Caco-2 (cell line): ENCODE data around the gene TCHHL1. TPM values are rescaled to one million over a fixed set of nuclear protein-coding genes. Genes with fewer than 3 reads are reported as not detected.

Experiments
- BruUV-seq: library from RNA; stranded (reverse); fragments of 400-500 nt; replicated peaks from 2 replicates; lab custom pipeline; 2021; lab: Mats Ljungman, UMichigan
- CTCF ChIA-PET: fragments of 300-600 bp; sonication (Branson Sonifier 250); formaldehyde crosslinking; loops from one replicate; lab custom pipeline; 2022; ENCODE audit warnings: antibody characterized with exemption; lab: Charles Lee
- POLR2A ChIA-PET: fragments of 300-600 bp; sonication (Branson Sonifier 250); formaldehyde crosslinking; loops from one replicate; lab custom pipeline; 2022; ENCODE audit warnings: antibody characterized with exemption; lab: Charles Lee
- DNase-seq, 2 experiments: peaks; one replicate each; pipeline versions ENCODE4 v3.0.0 to v3.0.0-alpha.2; 2020 to 2022
- H3K27me3 ChIP-seq: replicated peaks from 2 replicates; pipeline ENCODE4 v1.6.0; 2011; ENCODE audit warnings: low read length; ENCODE audit not compliant: control insufficient read depth, insufficient read depth
- H3K36me3 ChIP-seq: 2 replicates; pipeline ENCODE4 v1.5.1; 2011; ENCODE audit warnings: low read length; ENCODE audit not compliant: control insufficient read depth, insufficient read depth
- H3K4me1 ChIP-seq: fragments of 250-450 bp; sonication (Bioruptor Pico); 2 replicates; pipeline ENCODE4 v1.5.1; 2020; ENCODE audit warnings: mild to moderate bottlenecking
- H3K4me3 ChIP-seq: 2 replicates; pipeline ENCODE4 v1.5.1; 2011; ENCODE audit warnings: low read depth, mild to moderate bottlenecking, control low read depth, low read length
- H3K9me3 ChIP-seq: fragments of 250-450 bp; sonication (Bioruptor Pico); 2 replicates; pipeline ENCODE4 v1.5.1; 2020; ENCODE audit warnings: mild to moderate bottlenecking, moderate library complexity
- H3K27ac Mint-ChIP-seq: one replicate; pipeline ENCODE4 v1.8.0; 2022; ENCODE audit warnings: mixed read lengths; ENCODE audit not compliant: unreplicated experiment
- H3K27me3 Mint-ChIP-seq: one replicate; pipeline ENCODE4 v1.8.0; 2022; ENCODE audit warnings: mixed read lengths; ENCODE audit not compliant: insufficient read depth, unreplicated experiment
- H3K36me3 Mint-ChIP-seq: one replicate; pipeline ENCODE4 v1.8.0; 2022; ENCODE audit warnings: mild to moderate bottlenecking, mixed read lengths; ENCODE audit not compliant: insufficient read depth, unreplicated experiment
- H3K4me1 Mint-ChIP-seq: one replicate; pipeline ENCODE4 v1.8.0; 2022; ENCODE audit warnings: low read depth, mixed read lengths; ENCODE audit not compliant: unreplicated experiment
- H3K4me3 Mint-ChIP-seq: one replicate; pipeline ENCODE4 v1.8.0; 2022; ENCODE audit warnings: mild to moderate bottlenecking, moderate library complexity, mixed read lengths; ENCODE audit not compliant: unreplicated experiment
- H3K9me3 Mint-ChIP-seq: one replicate; pipeline ENCODE4 v1.8.0; 2022; ENCODE audit warnings: mixed read lengths; ENCODE audit not compliant: unreplicated experiment
- intact Hi-C: fragments of 100-400 bp; cut with micrococcal nuclease; formaldehyde crosslinking; loops from one replicate; pipeline ENCODE4 v1.10.0; 2022; ENCODE audit not compliant: unreplicated experiment
- total RNA-seq: library from RNA; stranded (reverse); gene quantifications from 2 replicates; pipeline ENCODE4 v1.2.3, GENCODE V29; 2022
- TF ChIP-seq, protein P1 (sequence below), 2 experiments: fragments of 200-600 bp in 1 of 2; IDR thresholded peaks; 1 replicate in 1 of 2; 2 replicates in 1 of 2; pipeline versions ENCODE4 v1.5.1 to v1.8.0; 2011 to 2022; ENCODE audit warnings: antibody characterized with exemption in 1 of 2, control low read depth in 1 of 2, inconsistent platforms in 1 of 2, low read depth in 1 of 2, low read length in 1 of 2, mild to moderate bottlenecking in 1 of 2, moderate library complexity in 1 of 2; ENCODE audit not compliant: insufficient read depth in 1 of 2, severe bottlenecking in 1 of 2, unreplicated experiment in 1 of 2

Gene TCHHL1
- total RNA-seq, 1 experiment from 2014 or later: not detected

- Mint-ChIP-seq H3K4me1 (no peaks in the 10 kb centered on the region), H3K9me3 (no peaks in the 10 kb centered on the region), H3K36me3 (no peaks in the 10 kb centered on the region), H3K4me3 (no peak overlapping the region), H3K27me3 (peaks cover 23% of the 10 kb centered on the region), H3K27ac (no peak overlapping the region)
- no TSS peak for BruUV-seq
- H3K36me3 ChIP-seq: no peaks in the 10 kb centered on the region
- intact Hi-C loops: no loop called here
- peaks cover 2% of the 10 kb centered on the region; the same call in 1 of the 2 replicates for H3K27me3 ChIP-seq
- no peak overlapping the region for H3K4me3 ChIP-seq
- ChIA-PET CTCF (no interaction called here), POLR2A (no interaction called here)
- peaks cover 3% of the 10 kb centered on the region; the same call in 1 of the 2 replicates for H3K4me1 ChIP-seq
- TF ChIP-seq, protein P1, sequence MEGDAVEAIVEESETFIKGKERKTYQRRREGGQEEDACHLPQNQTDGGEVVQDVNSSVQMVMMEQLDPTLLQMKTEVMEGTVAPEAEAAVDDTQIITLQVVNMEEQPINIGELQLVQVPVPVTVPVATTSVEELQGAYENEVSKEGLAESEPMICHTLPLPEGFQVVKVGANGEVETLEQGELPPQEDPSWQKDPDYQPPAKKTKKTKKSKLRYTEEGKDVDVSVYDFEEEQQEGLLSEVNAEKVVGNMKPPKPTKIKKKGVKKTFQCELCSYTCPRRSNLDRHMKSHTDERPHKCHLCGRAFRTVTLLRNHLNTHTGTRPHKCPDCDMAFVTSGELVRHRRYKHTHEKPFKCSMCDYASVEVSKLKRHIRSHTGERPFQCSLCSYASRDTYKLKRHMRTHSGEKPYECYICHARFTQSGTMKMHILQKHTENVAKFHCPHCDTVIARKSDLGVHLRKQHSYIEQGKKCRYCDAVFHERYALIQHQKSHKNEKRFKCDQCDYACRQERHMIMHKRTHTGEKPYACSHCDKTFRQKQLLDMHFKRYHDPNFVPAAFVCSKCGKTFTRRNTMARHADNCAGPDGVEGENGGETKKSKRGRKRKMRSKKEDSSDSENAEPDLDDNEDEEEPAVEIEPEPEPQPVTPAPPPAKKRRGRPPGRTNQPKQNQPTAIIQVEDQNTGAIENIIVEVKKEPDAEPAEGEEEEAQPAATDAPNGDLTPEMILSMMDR (IDR thresholded peaks at IDR 0.05; ENCODE audit: insufficient read depth in 1 of 2, low read depth in 1 of 2, low read length in 1 of 2, severe bottlenecking in 1 of 2, unreplicated experiment in 1 of 2): no peak
- no peak for DNase-seq
- H3K9me3 ChIP-seq: no peaks in the 10 kb centered on the region
Measured at GRCh38 chr1:152067150-152067549, 21.7 kb downstream of the TCHHL1 start.

- Histone ChIP-seq H3K9me3 (no peaks in the 10 kb centered on the region), H3K36me3 (no peaks in the 10 kb centered on the region), H3K27me3 (peaks cover under 1% of the 10 kb centered on the region; the same call in 1 of the 2 replicates), H3K4me3 (no peak overlapping the region), H3K4me1 (no peaks in the 10 kb centered on the region)
- intact Hi-C loops: no loop called here
- no peak overlapping the region for H3K27ac Mint-ChIP-seq
- POLR2A ChIA-PET: no interaction called here
- peaks cover 16% of the 10 kb centered on the region for H3K27me3 Mint-ChIP-seq
- BruUV-seq: no TSS peak
- H3K9me3 Mint-ChIP-seq: no peaks in the 10 kb centered on the region
- CTCF ChIA-PET: interaction anchor here (0.7 kb wide), 1 partner anchor 495 kb away, joined by 3 read pairs; no protein-coding TSS in a partner anchor
- DNase-seq: no peak
- H3K36me3 Mint-ChIP-seq: no peaks in the 10 kb centered on the region
- no peaks in the 10 kb centered on the region for H3K4me1 Mint-ChIP-seq
- TF ChIP-seq, protein P1 (IDR thresholded peaks at IDR 0.05; ENCODE audit: insufficient read depth in 1 of 2, low read depth in 1 of 2, low read length in 1 of 2, severe bottlenecking in 1 of 2, unreplicated experiment in 1 of 2): no peak
- no peak overlapping the region for H3K4me3 Mint-ChIP-seq
Measured at GRCh38 chr1:152061952-152062351, 26.9 kb downstream of the TCHHL1 start.

DNA sequence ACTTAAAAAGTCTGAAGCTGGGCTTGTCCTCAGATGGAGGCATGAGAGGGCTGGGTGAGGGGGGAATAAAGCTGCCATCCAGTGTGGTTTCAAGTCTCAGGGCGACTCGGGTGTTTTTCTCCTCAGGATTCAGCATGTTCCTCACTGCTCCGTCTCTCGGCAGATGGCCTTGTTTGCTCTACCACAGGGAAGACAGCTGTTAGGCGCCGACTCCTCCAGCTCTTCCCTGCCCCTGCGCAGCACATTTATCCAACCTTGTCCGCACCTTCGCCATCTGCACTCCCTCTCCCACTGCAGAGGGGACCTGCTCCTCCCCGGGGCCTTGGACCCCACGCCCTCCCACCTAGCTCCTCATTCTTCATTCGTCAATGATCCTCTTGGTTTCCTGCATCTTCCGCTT, 35.5 kb downstream of the TCHHL1 start:
- no peak overlapping the region for H3K27ac Mint-ChIP-seq
- DNase-seq: no peak
- TF ChIP-seq, protein P1 (IDR thresholded peaks at IDR 0.05; ENCODE audit: insufficient read depth in 1 of 2, low read depth in 1 of 2, low read length in 1 of 2, severe bottlenecking in 1 of 2, unreplicated experiment in 1 of 2): no peak
- H3K9me3 Mint-ChIP-seq: no peaks in the 10 kb centered on the region
- H3K4me1 Mint-ChIP-seq: peaks cover 16% of the 10 kb centered on the region
- Histone ChIP-seq H3K36me3 (no peaks in the 10 kb centered on the region), H3K27me3 (no peaks in the 10 kb centered on the region), H3K4me1 (peaks cover 6% of the 10 kb centered on the region; the same call in 1 of the 2 replicates), H3K4me3 (no peak overlapping the region), H3K9me3 (no peaks in the 10 kb centered on the region)
- ChIA-PET POLR2A (interaction anchor here (0.6 kb wide), 1 partner anchor 387 kb away, joined by 3 read pairs; no protein-coding TSS in a partner anchor), CTCF (interaction anchor here (1.0 to 1.7 kb wide), 6 partner anchors 16 to 405 kb away, joined by 3 to 6 read pairs (median 4); partner anchors contain the start of gene S100A11)
- H3K4me3 Mint-ChIP-seq: no peak overlapping the region
- peaks cover 3% of the 10 kb centered on the region for H3K36me3 Mint-ChIP-seq
- intact Hi-C loops: loop anchor here (5.0 kb wide), 3 partner anchors 174 to 404 kb away; no protein-coding TSS in a partner anchor
- no TSS peak for BruUV-seq
- H3K27me3 Mint-ChIP-seq: peaks cover 22% of the 10 kb centered on the region
